IPS DF 6.9 (cell line): Measurements from ENCODE around the gene ESPL1.
A peak's percentile ranks its signal among the peaks of the same experiment; 100 is the strongest.

Experiments used
- DNase-seq: peaks from one replicate; pipeline ENCODE4 v3.0.0-alpha.2; 2013; ENCODE audit warnings: low read depth, low spot score
- H3K27ac ChIP-seq: one replicate; pipeline ENCODE4 v1.5.1; 2013; ENCODE audit warnings: low read length, control low read depth
- H3K27me3 ChIP-seq: 2 replicates; pipeline ENCODE4 v1.6.1; 2013; ENCODE audit warnings: mild to moderate bottlenecking, low read length; ENCODE audit not compliant: control insufficient read depth, insufficient read depth
- H3K36me3 ChIP-seq: 2 replicates; pipeline ENCODE4 v1.6.1; 2013; ENCODE audit warnings: low read length; ENCODE audit not compliant: control insufficient read depth, insufficient read depth
- H3K4me1 ChIP-seq: 2 replicates; pipeline ENCODE4 v1.6.1; 2013; ENCODE audit warnings: low read length; ENCODE audit not compliant: control insufficient read depth, insufficient read depth
- H3K4me3 ChIP-seq: 2 replicates; pipeline ENCODE4 v1.5.1; 2013; ENCODE audit warnings: mild to moderate bottlenecking, low read length
- H3K9me3 ChIP-seq: 2 replicates; pipeline ENCODE4 v1.6.1; 2013; ENCODE audit warnings: low read length, inconsistent platforms; ENCODE audit not compliant: control insufficient read depth, insufficient read depth
- WGBS: extraction: QIAGEN DNeasy Blood & Tissue Kit; methylation state at CpG from one replicate; pipeline ENCODE4 v1.1.7; 2013; ENCODE audit warnings: mixed read lengths, missing lambda C conversion rate; ENCODE audit not compliant: insufficient read length, insufficient coverage; 5-methylcytosine and 5-hydroxymethylcytosine counted together

ESPL1 gene

GRCh38 chr12:53259891-53260290 is 8.2 kb upstream of the ESPL1 start:
- Histone ChIP-seq H3K4me1 (no peaks in the 10 kb centered on the region), H3K36me3 (no peaks in the 10 kb centered on the region), H3K27ac (no peak overlapping the region), H3K27me3 (no peaks in the 10 kb centered on the region), H3K9me3 (no peaks in the 10 kb centered on the region), H3K4me3 (no peak overlapping the region)
- no CpG with 5 or more reads among the region's 6 CpGs for WGBS
- DNase-seq, result no peak

GRCh38 chr12:53265783-53266182 is 2.3 kb upstream of the ESPL1 start:
- WGBS, result no CpG with 5 or more reads among the region's 2 CpGs
- no peaks in the 10 kb centered on the region; the same call in 1 of the 2 replicates for H3K4me1 ChIP-seq
- peaks cover 9% of the 10 kb centered on the region; the same call in 1 of the 2 replicates for H3K36me3 ChIP-seq
- H3K4me3 ChIP-seq, result no peak overlapping the region
- H3K27me3 ChIP-seq, result no peaks in the 10 kb centered on the region
- no peak overlapping the region for H3K27ac ChIP-seq
- DNase-seq, result no peak
- H3K9me3 ChIP-seq, result no peaks in the 10 kb centered on the region

DNA sequence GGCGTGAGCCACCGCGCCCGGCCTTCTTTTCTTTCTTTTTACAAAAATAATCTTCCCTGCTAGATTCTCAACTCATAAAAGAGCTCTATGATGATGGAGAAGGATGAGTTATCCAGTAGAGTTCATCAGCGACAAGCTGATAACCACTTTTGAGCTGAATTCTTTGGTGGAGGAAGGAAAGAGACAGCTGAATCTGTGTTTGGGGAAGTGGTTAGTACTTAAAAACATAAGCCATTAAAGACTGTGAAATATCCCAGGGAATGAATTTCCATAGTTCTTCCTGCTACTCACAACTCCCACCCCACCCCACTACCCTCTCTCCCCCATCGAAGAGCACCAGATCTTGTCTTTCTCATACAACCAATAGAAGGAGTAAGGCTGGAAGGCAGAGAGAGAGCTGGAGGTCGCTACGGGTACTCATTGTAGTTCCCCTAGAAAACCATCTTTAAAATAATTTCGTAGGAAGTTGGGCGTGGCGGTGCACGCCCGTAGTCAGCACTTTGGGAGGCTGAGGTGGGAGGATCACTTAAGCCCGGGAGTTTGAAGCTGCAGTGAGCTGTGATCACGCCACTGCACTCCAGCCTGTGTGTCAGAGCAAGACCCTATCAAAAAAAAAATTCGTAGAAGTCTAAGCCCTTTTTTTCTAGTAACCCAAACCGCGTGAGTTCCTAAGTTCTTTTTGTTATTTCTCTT is 647 bp upstream of the ESPL1 start:
- Histone ChIP-seq H3K36me3 (peaks cover 11% of the 10 kb centered on the region; the same call in 1 of the 2 replicates), H3K4me1 (no peaks in the 10 kb centered on the region; the same call in 1 of the 2 replicates), H3K27me3 (no peaks in the 10 kb centered on the region), H3K9me3 (no peaks in the 10 kb centered on the region), H3K27ac (no peak overlapping the region), H3K4me3 (no peak overlapping the region; the same call in 1 of the 2 replicates)
- WGBS, result no CpG with 5 or more reads among the region's 18 CpGs
- no peak for DNase-seq

GRCh38 chr12:53268630-53269562 is 797 bp downstream of the ESPL1 start:
- no peaks in the 10 kb centered on the region; the same call in 1 of the 2 replicates for H3K4me1 ChIP-seq
- no CpG with 5 or more reads among the region's 20 CpGs for WGBS
- no peaks in the 10 kb centered on the region for H3K9me3 ChIP-seq
- DNase-seq, result no peak
- H3K27me3 ChIP-seq, result no peaks in the 10 kb centered on the region
- peaks cover 11% of the 10 kb centered on the region; the same call in 1 of the 2 replicates for H3K36me3 ChIP-seq
- peak overlapping the region; percentile 98; the same call in 1 of the 2 replicates for H3K4me3 ChIP-seq
- no peak overlapping the region for H3K27ac ChIP-seq

- Histone ChIP-seq H3K27me3 (no peaks in the 10 kb centered on the region), H3K4me1 (no peaks in the 10 kb centered on the region), H3K9me3 (no peaks in the 10 kb centered on the region), H3K36me3 (peaks cover 27% of the 10 kb centered on the region), H3K4me3 (no peak overlapping the region), H3K27ac (no peak overlapping the region)
- DNase-seq, result no peak
- no CpG with 5 or more reads among the region's 5 CpGs for WGBS
Observed at GRCh38 chr12:53274445-53274844, 6.3 kb downstream of the ESPL1 start.

GRCh38 chr12:53276511-53276910 is 8.4 kb downstream of the ESPL1 start:
- Histone ChIP-seq H3K27me3 (no peaks in the 10 kb centered on the region), H3K9me3 (no peaks in the 10 kb centered on the region), H3K27ac (no peak overlapping the region), H3K36me3 (peaks cover 27% of the 10 kb centered on the region), H3K4me1 (no peaks in the 10 kb centered on the region), H3K4me3 (no peak overlapping the region)
- no CpG with 5 or more reads among the region's 11 CpGs for WGBS
- no peak for DNase-seq

- Histone ChIP-seq H3K27ac (no peak overlapping the region), H3K9me3 (no peaks in the 10 kb centered on the region), H3K4me3 (no peak overlapping the region), H3K4me1 (no peaks in the 10 kb centered on the region), H3K27me3 (no peaks in the 10 kb centered on the region), H3K36me3 (peaks cover 40% of the 10 kb centered on the region)
- no peak for DNase-seq
- WGBS, result no CpG with 5 or more reads among the region's 9 CpGs
Observed at GRCh38 chr12:53277981-53278380, 9.9 kb downstream of the ESPL1 start.

DNA sequence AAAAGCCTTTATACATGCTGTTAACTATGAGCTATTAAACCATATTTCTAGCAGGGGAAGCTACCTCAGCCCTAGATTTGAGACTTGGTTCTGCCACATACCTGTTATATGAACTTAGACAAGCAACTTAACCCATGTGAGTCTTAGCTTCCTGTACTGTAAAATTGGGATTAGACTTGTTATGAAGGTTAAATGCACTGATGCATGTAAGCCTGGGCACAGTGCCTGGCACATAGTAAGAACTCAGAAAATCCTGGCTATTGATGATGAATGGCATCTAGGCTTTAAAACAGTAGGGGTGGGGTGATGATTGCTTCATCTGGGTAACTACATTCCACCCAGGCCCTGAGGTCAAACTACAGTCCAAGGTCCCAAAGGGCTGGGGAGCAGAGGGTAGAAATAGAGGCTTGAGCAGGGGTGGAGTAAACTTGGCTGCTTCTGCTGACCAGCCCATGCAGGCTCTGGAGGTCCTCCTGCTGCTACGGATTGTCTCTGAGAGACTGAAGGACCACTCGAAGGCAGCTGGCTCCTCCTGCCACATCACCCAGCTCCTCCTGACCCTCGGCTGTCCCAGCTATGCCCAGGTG is 11.3 kb downstream of the ESPL1 start:
- H3K4me3 ChIP-seq, result no peak overlapping the region
- H3K36me3 ChIP-seq, result peaks cover 51% of the 10 kb centered on the region
- no CpG with 5 or more reads among the region's 3 CpGs for WGBS
- H3K9me3 ChIP-seq, result no peaks in the 10 kb centered on the region
- DNase-seq, result no peak
- no peak overlapping the region for H3K27ac ChIP-seq
- no peaks in the 10 kb centered on the region for H3K4me1 ChIP-seq
- H3K27me3 ChIP-seq, result no peaks in the 10 kb centered on the region

GRCh38 chr12:53279888-53280498 is 11.9 kb downstream of the ESPL1 start:
- peaks cover 51% of the 10 kb centered on the region for H3K36me3 ChIP-seq
- H3K27me3 ChIP-seq, result no peaks in the 10 kb centered on the region
- H3K27ac ChIP-seq, result no peak overlapping the region
- no peak for DNase-seq
- H3K4me1 ChIP-seq, result no peaks in the 10 kb centered on the region
- no CpG with 5 or more reads among the region's 9 CpGs for WGBS
- no peaks in the 10 kb centered on the region for H3K9me3 ChIP-seq
- no peak overlapping the region for H3K4me3 ChIP-seq

GRCh38 chr12:53286448-53286847 is 18.3 kb downstream of the ESPL1 start:
- no peaks in the 10 kb centered on the region for H3K4me1 ChIP-seq
- no peak for DNase-seq
- no peaks in the 10 kb centered on the region for H3K27me3 ChIP-seq
- H3K4me3 ChIP-seq, result no peak overlapping the region
- H3K36me3 ChIP-seq, result peaks cover 50% of the 10 kb centered on the region
- H3K27ac ChIP-seq, result no peak overlapping the region
- H3K9me3 ChIP-seq, result no peaks in the 10 kb centered on the region
- WGBS, result no CpG with 5 or more reads among the region's 9 CpGs
